Fibroblast of mammary gland (primary cell): ENCODE measurements around the gene DPY19L3.

Source experiments
- DNase-seq: peaks from one replicate; pipeline ENCODE4 v3.0.0-alpha.2; 2010; ENCODE audit warnings: low read depth
- H3K4me3 ChIP-seq: 2 replicates; pipeline ENCODE4 v1.5.1; 2011; ENCODE audit warnings: low read depth, mild to moderate bottlenecking, low read length, moderate library complexity; ENCODE audit not compliant: control insufficient read depth
- CTCF ChIP-seq: conservative IDR thresholded peaks from 2 replicates; pipeline ENCODE4 v1.5.1; 2011; ENCODE audit warnings: low read depth, low read length, inconsistent platforms; ENCODE audit not compliant: control insufficient read depth, insufficient read depth

The DPY19L3 gene

DNA sequence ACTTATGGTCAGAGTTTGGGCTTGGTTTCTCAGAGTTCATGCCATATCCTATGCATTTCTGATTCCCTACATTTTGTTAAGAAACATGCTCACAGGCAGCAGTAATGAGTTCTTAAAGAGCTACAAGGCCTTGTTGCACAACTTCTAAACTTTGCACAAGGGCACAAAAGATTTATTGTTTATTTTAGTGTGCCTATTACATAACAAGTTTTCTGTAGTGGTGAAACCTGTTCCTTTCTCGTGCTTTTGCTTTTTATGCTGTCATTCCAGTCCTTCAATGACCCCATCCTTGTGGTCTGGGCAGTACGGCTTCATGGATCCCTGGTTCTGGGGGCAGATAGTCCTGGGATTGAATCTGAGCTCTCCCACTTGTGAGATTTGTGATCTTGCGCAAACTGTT is 42.4 kb upstream of the DPY19L3 start:
- no peak for DNase-seq
- no peak for TF ChIP-seq CTCF
- no peak overlapping the region for H3K4me3 ChIP-seq

GRCh38 chr19:32363632-32364031 is 41.9 kb upstream of the DPY19L3 start:
- no peak for DNase-seq
- no peak for TF ChIP-seq CTCF

GRCh38 chr19:32364040-32364439 is 41.5 kb upstream of the DPY19L3 start:
- H3K4me3 ChIP-seq: no peak overlapping the region
- DNase-seq: no peak
- TF ChIP-seq CTCF: no peak

More at GRCh38 chr19:32363632-32364031, 41.9 kb upstream of the DPY19L3 start:
- H3K4me3 ChIP-seq: no peak overlapping the region

- DNase-seq: no peak
- H3K4me3 ChIP-seq: no peak overlapping the region
Measured at GRCh38 chr19:32367063-32367462, 38.5 kb upstream of the DPY19L3 start.

GRCh38 chr19:32367948-32368536 is 37.5 kb upstream of the DPY19L3 start:
- no peak overlapping the region for H3K4me3 ChIP-seq
- no peak for TF ChIP-seq CTCF
- DNase-seq: no peak

More at GRCh38 chr19:32367063-32367462, 38.5 kb upstream of the DPY19L3 start:
- no peak for TF ChIP-seq CTCF

- H3K4me3 ChIP-seq: no peak overlapping the region
- TF ChIP-seq CTCF: no peak
- no peak for DNase-seq
Measured at GRCh38 chr19:32368787-32369186, 36.8 kb upstream of the DPY19L3 start.
